Transverse colon (tissue), 4 donors: ENCODE data around the gene FBRS.

Source experiments
- EP300 ChIP-seq: sonication (generic); formaldehyde crosslinking; IDR thresholded peaks from one replicate; pipeline ENCODE4 v1.6.1; 2017; ENCODE audit warnings: antibody characterized with exemption, low read depth
- POLR2A ChIP-seq: fragments of 450-650 bp; IDR thresholded peaks from one replicate; pipeline ENCODE4 v1.6.1; 2016; ENCODE audit warnings: antibody characterized with exemption, mild to moderate bottlenecking, moderate library complexity
- POLR2AphosphoS5 ChIP-seq, 3 donors: sonication (generic); formaldehyde crosslinking; IDR thresholded peaks; one replicate each; pipeline ENCODE4 v1.6.1; 2016; ENCODE audit warnings: antibody characterized with exemption in 3 of 3
- TF ChIP-seq, protein P1 (sequence below), 5 experiments: fragments of 200-600 bp in 3 of 5; fragments of 450-650 bp in 2 of 5; sonication (generic) in 3 of 5; IDR thresholded peaks; 1 replicate in 2 of 5; 2 replicates in 3 of 5; pipeline ENCODE4 v1.5.1; 2016 to 2017; ENCODE audit warnings: antibody characterized with exemption in 5 of 5, inconsistent platforms in 3 of 5, mild to moderate bottlenecking in 2 of 5, moderate library complexity in 1 of 5

DNA sequence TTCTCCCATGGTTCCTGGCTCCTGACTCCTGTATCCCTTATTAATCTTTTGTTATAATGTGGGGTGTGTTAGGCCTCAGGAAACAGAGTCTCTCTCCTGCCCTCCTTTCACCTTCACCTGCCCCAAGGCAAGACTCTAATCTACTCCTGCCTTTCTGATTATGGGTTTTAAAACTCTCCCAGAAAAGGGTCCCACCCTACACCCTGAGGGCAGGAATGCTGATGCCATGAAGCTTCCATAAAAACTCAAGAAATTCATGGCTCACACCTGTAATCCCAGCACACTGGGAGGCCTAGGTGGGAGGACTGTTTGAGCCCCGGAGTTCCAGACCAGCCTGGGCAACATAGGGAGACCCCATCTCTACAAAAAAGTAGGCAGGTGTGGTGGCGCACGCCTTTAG, 22.1 kb downstream of the FBRS start:
- TF ChIP-seq, protein P1, sequence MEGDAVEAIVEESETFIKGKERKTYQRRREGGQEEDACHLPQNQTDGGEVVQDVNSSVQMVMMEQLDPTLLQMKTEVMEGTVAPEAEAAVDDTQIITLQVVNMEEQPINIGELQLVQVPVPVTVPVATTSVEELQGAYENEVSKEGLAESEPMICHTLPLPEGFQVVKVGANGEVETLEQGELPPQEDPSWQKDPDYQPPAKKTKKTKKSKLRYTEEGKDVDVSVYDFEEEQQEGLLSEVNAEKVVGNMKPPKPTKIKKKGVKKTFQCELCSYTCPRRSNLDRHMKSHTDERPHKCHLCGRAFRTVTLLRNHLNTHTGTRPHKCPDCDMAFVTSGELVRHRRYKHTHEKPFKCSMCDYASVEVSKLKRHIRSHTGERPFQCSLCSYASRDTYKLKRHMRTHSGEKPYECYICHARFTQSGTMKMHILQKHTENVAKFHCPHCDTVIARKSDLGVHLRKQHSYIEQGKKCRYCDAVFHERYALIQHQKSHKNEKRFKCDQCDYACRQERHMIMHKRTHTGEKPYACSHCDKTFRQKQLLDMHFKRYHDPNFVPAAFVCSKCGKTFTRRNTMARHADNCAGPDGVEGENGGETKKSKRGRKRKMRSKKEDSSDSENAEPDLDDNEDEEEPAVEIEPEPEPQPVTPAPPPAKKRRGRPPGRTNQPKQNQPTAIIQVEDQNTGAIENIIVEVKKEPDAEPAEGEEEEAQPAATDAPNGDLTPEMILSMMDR (IDR thresholded peaks at IDR 0.05) = no peak
- TF ChIP-seq POLR2A (no peak), POLR2AphosphoS5 (IDR thresholded peaks at IDR 0.05) (no peak), EP300 (no peak)
